ENCODE results near the gene PLXNB2.

The PLXNB2 gene

GRCh38 chr22:50313021-50313420 lies 5.6 kb upstream of the PLXNB2 start:
- in situ Hi-C loops (cut with MboI; ENCODE audit: low sequenced_read_pairs): no loop called here

GRCh38 chr22:50312371-50312770 lies 4.9 kb upstream of the PLXNB2 start:
- in situ Hi-C loops (cut with MboI; ENCODE audit: low sequenced_read_pairs): no loop called here

DNA sequence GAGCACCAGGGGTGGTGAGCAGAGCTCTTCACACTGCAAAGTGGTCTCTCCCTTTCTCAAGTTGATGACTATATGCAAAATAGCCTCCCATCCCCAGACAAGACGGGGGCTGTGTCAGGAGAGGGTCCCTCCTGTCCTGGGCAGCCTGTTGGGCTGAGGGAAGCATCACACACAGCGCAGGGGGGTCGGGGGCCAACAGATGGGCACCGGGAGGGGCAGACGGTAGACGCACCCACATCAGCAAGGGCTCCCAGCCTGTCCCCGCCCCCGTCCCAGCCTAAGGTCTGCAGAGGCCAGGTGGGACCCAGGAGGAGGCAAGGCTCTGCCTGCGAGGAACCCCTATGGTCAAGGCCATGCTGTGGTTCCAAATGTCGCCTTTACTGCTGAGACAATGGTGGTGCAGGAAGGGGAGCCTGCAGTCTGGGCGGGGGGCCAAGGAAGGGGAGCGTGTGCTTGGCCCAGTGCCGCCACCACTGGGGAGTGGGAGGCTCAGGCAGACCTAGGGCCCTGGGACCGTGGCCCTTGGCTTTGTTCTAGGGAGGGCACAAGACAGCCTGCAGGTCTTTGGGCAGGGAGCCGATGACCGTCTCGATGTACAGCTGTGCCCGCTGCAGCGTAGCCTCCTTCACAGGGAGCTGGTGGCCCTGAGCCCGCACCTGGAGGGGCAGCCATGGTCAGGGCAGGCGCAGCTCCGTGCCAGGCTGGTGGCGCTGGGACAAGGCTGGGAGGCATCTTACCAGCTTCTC lies 4.3 kb upstream of the PLXNB2 start:
- in situ Hi-C loops (cut with MboI; ENCODE audit: low sequenced_read_pairs): no loop called here

DNA sequence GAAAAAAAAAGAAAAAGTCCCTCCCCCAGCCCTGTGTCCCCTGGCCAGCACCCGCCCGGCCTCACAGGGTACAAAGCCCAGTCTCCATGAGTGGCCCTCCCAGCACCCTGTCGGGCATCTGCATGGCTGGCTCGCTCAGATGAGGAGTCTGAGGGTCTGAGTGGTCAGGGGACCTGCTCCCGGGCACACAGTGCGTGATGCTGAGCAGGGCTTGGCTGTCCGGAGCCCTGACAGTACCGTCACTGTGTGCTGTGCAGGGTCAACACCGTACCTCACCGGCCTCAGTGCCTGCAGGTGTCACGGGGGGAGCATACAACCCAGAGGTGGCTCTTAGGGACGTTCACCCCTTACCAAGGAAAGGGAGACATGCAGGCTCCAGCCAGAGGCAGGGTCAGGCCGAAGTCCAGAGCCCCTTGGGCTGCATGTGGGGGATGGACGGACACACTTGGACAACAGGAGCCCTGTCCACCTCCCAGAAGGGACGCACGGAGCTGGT lies 3.6 kb upstream of the PLXNB2 start:
- in situ Hi-C loops (cut with MboI; ENCODE audit: low sequenced_read_pairs): no loop called here

GRCh38 chr22:50310031-50310722 lies 2.7 kb upstream of the PLXNB2 start:
- in situ Hi-C loops (cut with MboI; ENCODE audit: low sequenced_read_pairs): no loop called here

DNA sequence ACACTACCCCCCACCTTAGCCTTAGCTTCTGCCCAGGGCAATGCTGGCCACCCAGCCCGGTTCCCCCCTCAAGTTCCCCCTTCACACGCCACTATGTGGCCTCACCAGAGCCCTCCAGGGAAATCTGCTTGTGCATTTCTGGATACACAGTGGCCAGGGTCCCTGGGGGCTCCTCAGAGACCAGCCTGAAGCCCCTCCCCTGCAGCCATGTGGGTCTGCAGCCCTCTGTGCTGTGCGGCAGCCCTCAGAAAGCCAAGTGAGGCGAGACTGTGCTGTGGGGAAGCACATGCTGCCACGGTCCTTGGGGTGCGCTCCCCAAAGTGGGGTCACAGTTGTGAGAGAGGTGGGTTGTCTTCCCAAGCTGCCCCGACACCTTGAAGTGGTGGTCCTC lies 2.1 kb upstream of the PLXNB2 start:
- in situ Hi-C loops (cut with MboI; ENCODE audit: low sequenced_read_pairs): no loop called here

DNA sequence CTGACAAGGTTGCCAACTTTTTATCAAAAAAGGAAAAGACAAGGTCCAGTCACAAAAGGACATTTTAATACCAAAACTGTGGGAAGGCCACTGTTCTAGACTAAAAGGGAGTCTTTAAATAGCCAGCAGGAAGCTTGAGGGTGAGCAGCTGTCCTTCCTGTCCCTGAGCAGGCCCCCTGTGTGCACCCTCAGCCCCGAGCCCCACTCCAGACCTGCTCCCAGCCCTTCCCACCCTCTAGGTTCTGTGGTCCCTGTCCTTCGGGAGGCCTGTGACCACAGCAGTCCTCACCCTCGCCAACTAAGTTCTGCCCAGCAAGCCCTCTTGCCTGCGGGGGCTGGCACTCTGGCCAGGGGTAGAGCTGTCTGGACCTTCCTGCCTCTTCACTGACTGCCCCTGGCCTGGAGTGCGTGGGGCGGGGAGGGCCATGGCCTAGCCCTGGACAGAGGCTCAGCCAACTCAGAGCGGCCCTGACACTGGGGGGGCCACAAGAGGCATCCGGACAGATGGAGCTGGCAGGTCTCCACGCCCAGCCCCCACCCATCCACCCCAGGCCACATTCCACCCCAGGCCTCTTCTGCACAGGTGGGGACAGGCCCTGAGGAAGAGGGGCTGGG lies 1.6 kb upstream of the PLXNB2 start:
- in situ Hi-C loops (cut with MboI; ENCODE audit: low sequenced_read_pairs): no loop called here

DNA sequence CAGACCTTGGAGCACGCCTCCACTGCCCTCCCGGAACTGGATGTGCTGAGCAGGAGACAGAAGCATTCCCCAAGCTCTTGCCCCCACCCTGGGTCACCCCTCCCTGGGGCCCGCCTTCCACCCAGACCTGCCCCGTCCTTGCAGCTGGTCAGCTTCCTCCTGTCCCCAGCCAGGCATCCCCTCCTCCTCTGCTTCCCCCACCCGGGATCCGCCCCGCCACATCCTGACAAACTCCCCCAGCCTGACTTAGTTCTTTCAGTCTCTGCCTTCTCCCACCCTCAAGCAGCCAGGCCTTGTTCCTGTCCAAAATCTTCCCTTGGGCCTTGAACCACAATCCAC lies 1.1 kb upstream of the PLXNB2 start:
- in situ Hi-C loops (cut with MboI; ENCODE audit: low sequenced_read_pairs): no loop called here

DNA sequence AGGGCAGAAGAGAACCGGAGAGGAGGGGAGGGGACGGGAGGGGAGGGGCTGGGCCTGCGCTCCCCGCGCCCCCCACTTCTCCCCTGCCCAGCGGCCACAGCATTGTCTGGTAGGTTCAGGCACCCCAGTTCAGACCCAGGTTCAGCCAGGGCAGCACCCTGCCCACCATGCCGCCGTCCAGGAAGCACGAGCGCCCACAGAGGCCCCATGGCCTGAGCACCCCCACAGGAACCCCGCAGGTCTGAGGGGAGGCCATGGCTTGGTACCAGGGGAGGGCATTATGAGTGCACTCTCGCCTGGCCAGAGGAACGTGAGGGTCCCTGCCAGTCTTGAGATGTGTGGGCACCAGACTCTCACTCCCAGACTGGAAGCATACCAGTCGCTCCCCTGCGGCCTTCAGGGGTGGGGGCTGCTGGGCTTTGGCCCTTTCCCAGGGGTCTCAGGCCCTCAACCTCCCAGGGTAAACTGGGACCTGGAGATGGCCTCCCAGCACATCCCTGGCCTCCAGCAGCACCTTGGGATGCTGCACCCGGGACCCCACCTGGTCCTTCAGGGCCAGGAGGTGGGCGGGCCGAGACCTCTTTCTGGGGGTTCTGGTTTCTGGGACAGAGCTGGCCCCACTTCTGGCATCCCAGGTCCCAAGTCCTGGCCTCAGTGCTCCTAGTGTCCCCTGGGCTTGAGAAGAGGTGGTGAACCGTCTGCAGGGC lies 597 bp upstream of the PLXNB2 start:
- in situ Hi-C loops (cut with MboI; ENCODE audit: low sequenced_read_pairs): no loop called here

- in situ Hi-C loops (cut with MboI; ENCODE audit: low sequenced_read_pairs): no loop called here
Observed at GRCh38 chr22:50305923-50306566, 1.4 kb downstream of the PLXNB2 start.

DNA sequence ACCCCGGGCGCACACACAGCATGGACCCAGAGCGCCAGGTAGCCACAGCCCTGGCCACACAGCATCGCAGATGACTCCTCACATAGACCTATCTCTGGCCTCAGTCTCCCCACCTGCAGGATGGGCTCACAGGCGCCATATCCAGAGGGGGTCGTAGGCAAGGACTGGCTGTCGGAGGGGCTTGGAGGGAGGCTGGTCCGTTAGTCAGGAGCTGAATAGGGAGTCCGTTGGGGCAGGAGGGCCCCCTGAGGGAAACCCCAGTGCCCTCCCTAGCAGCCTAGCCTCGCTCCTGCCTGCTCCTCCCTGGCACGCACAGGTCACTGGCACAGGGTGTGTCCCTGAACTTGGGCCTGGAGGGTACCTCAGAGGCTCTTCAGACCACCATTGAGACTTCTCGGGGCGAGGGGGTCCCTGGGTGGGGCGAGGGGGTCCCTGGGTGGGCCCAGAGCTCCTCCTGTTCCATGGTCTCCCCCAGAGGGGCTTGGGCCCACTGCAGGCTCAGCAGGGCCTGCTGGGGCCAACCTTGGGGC lies 2.0 kb downstream of the PLXNB2 start:
- in situ Hi-C loops (cut with MboI; ENCODE audit: low sequenced_read_pairs): no loop called here

DNA sequence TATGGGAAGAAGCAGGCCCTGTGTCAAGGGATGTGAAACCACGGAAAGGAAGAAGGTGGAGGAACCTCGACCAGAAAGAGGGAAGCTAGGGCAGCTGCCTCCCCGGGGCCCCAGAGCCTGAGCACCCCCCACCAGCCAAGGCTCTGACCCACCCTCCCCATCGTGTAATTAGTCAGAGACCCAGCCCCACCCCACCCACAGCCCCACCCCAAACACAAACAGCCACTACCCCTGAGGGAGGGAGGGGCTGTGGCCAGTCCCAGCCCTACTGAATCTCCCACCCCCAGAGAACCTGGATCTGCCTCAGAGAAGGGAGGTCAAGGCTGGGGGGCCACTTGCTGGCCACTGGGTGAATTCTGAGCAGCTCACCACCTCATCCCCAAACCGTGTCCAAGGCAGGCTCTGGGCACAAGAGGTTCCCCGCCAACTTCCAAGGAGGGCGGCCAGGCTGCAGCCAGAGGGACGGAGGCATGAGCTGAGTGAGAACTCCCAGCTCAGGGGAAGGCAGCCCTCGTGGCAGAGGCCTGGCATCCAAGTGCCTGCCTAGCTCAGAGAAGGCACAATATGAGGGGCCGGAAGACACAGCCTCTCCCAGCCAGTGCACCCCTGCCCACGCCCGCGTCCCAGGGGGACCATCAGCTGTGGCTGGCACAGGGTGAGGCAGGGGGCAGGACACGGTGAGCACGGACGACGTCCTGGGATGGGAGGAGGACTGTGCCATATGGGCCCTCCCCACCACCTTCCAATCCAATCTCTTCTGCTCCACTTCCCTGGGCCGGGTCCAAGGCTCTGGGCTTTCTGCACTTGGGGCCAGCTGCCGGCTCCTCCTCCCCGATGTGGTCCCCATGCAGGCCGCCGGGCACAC lies 2.7 kb downstream of the PLXNB2 start:
- in situ Hi-C loops (cut with MboI; ENCODE audit: low sequenced_read_pairs): no loop called here

- in situ Hi-C loops (cut with MboI; ENCODE audit: low sequenced_read_pairs): no loop called here
Observed at GRCh38 chr22:50303848-50304527, 3.5 kb downstream of the PLXNB2 start.

DNA sequence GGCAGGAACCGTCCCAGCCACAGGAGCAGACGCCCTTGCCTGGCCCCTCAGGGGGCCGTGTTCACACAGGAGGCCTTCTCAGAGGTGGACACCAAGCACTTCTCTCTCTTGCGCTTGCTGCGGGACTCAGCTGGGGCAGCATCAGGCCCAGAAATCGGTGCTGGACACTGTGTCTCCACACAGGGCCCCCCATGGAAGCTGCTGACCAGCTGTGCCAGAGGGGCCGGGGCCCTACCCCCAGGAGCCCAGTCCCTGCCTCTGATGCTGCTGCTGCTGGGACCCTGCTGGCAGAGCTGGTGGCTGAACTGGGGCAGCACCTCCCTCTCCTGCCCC lies 4.0 kb downstream of the PLXNB2 start:
- in situ Hi-C loops (cut with MboI; ENCODE audit: low sequenced_read_pairs): no loop called here

DNA sequence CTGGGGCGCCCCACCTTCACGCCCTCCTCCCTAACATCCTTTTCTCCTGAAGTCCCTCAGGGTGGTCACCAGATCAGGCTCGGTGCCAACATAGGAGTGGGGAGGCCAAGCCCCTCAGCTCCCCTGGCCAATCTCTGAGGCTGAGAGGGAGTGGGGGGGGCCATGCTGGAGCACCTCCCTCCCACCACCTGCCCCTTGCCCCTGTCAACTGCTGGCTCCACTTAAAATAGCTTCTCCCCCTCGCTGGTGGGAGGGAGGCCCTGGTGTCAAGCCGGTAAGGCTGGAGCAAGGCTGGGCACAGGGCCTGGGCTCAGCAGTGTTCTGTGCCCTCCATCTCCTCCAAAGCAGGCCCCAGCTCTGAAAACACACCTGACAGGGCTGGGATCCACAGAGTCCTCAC lies 4.9 kb downstream of the PLXNB2 start:
- in situ Hi-C loops (cut with MboI; ENCODE audit: low sequenced_read_pairs): no loop called here

DNA sequence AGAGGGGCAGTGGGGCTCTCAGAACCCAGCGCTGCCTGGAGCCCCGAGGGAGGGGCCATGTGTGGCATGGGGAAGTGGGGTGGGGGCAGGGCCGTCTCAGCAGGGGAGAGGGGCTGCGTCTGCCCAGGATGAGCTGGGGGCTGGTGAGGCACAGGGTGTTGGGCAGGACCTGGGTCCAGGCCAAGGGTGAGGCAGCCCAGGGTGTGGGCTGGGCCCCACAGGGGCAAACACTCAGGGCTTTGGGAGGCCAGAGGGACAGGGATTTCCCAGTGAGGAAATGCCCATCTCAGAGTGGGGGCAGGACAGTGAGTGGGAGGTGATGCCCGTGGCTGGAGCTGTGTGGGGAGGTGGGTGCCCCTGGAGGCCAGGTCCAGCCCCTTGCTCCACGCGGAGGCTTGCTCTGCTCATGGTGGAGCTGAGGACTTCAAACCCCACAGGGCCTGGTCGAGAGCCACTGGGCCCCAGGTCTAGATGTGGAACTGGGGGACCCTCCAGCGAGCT lies 5.4 kb downstream of the PLXNB2 start:
- in situ Hi-C loops (cut with MboI; ENCODE audit: low sequenced_read_pairs): no loop called here

DNA sequence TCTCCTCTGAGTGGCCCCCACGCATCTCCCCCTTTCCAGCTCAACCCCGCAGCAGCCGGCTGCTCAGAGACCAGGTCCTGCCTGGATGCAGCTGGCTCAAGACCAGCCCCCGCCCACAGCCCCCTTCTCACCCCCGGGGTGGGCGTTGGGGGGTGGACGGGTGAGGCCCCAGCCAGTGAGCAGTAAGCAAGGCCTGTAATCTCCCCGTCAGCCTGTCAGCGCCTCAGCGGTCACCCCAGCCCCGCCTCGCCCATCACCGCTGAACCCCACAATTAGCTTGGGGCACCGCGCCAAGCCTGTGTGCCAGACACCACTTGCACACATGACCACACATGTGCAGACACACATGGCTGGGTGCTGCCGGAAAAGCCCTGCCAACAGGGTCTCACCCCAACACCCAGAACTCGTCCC lies 5.9 kb downstream of the PLXNB2 start:
- in situ Hi-C loops (cut with MboI; ENCODE audit: low sequenced_read_pairs): no loop called here

- in situ Hi-C loops (cut with MboI; ENCODE audit: low sequenced_read_pairs): no loop called here
Observed at GRCh38 chr22:50300620-50301257, 6.7 kb downstream of the PLXNB2 start.
